SK-N-SH treated with all-trans-retinoic acid at 6 μM for 48 hours (cell line): Measurements from ENCODE around the gene ANO9.

ENCODE experiments used
- ARNTL ChIP-seq: fragments of 450-650 bp; formaldehyde crosslinking; IDR thresholded peaks from 2 replicates; pipeline ENCODE4 v1.5.0; 2020; ENCODE audit warnings: low read depth, mild to moderate bottlenecking, moderate library complexity, borderline replicate concordance
- CSDC2 ChIP-seq: fragments of 250-450 bp; sonication (Bioruptor Pico); IDR thresholded peaks from 2 replicates; pipeline ENCODE4 v1.5.0; 2020; ENCODE audit warnings: mild to moderate bottlenecking, moderate library complexity
- PPARA ChIP-seq: fragments of 250-450 bp; sonication (Bioruptor Pico); IDR thresholded peaks from 2 replicates; pipeline ENCODE4 v1.5.0; 2020; ENCODE audit warnings: mild to moderate bottlenecking, borderline replicate concordance
- RARB ChIP-seq: fragments of 250-450 bp; sonication (Bioruptor Pico); IDR thresholded peaks from 2 replicates; pipeline ENCODE4 v1.8.0; 2021; ENCODE audit warnings: mild to moderate bottlenecking, moderate library complexity
- SNAI2 ChIP-seq: fragments of 250-450 bp; sonication (Bioruptor Pico); IDR thresholded peaks from 2 replicates; pipeline ENCODE4 v1.5.0; 2020; ENCODE audit warnings: mild to moderate bottlenecking, moderate library complexity
- TOX ChIP-seq: fragments of 250-450 bp; sonication (Bioruptor Pico); IDR thresholded peaks from 2 replicates; pipeline ENCODE4 v1.8.0; 2021; ENCODE audit warnings: mild to moderate bottlenecking, moderate library complexity, borderline replicate concordance
- ZFP3 ChIP-seq: fragments of 250-450 bp; sonication (Bioruptor Pico); IDR thresholded peaks from 2 replicates; pipeline ENCODE4 v1.5.0; 2020; ENCODE audit warnings: mild to moderate bottlenecking, moderate library complexity
- ZNF565 ChIP-seq: fragments of 450-650 bp; formaldehyde crosslinking; conservative IDR thresholded peaks from 2 replicates; pipeline ENCODE4 v1.5.0; 2020; ENCODE audit warnings: low read depth, mild to moderate bottlenecking, moderate library complexity
- ZNF8 ChIP-seq: fragments of 450-650 bp; formaldehyde crosslinking; IDR thresholded peaks from 2 replicates; pipeline ENCODE4 v1.5.0; 2020; ENCODE audit warnings: mild to moderate bottlenecking, moderate library complexity
- TF ChIP-seq, protein P1 (sequence below): fragments of 250-450 bp; sonication (Bioruptor Pico); IDR thresholded peaks from 2 replicates; pipeline ENCODE4 v1.8.0; 2020; ENCODE audit warnings: mild to moderate bottlenecking, moderate library complexity, borderline replicate concordance
- TF ChIP-seq, protein P2 (sequence below): fragments of 250-450 bp; sonication (Bioruptor Pico); IDR thresholded peaks from 2 replicates; pipeline ENCODE4 v1.5.1; 2021; ENCODE audit warnings: mild to moderate bottlenecking, moderate library complexity
- TF ChIP-seq, protein P3 (sequence below): fragments of 250-450 bp; sonication (Bioruptor Pico); IDR thresholded peaks from 2 replicates; pipeline ENCODE4 v1.5.1; 2020; ENCODE audit warnings: low read depth, mild to moderate bottlenecking, moderate library complexity

GRCh38 chr11:450809-451451 lies 9.1 kb upstream of the ANO9 start:
- TF ChIP-seq ZNF8 (CRISPR knock-in tag) (no peak), ARNTL (CRISPR knock-in tag) (no peak), ZFP3 (CRISPR knock-in tag) (no peak), SNAI2 (CRISPR knock-in tag) (no peak), ZNF565 (CRISPR knock-in tag) (no peak), TOX (no peak), PPARA (no peak), CSDC2 (no peak), RARB (no peak)
- TF ChIP-seq, protein P1, sequence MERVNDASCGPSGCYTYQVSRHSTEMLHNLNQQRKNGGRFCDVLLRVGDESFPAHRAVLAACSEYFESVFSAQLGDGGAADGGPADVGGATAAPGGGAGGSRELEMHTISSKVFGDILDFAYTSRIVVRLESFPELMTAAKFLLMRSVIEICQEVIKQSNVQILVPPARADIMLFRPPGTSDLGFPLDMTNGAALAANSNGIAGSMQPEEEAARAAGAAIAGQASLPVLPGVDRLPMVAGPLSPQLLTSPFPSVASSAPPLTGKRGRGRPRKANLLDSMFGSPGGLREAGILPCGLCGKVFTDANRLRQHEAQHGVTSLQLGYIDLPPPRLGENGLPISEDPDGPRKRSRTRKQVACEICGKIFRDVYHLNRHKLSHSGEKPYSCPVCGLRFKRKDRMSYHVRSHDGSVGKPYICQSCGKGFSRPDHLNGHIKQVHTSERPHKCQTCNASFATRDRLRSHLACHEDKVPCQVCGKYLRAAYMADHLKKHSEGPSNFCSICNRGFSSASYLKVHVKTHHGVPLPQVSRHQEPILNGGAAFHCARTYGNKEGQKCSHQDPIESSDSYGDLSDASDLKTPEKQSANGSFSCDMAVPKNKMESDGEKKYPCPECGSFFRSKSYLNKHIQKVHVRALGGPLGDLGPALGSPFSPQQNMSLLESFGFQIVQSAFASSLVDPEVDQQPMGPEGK: no peak
- TF ChIP-seq, protein P2, sequence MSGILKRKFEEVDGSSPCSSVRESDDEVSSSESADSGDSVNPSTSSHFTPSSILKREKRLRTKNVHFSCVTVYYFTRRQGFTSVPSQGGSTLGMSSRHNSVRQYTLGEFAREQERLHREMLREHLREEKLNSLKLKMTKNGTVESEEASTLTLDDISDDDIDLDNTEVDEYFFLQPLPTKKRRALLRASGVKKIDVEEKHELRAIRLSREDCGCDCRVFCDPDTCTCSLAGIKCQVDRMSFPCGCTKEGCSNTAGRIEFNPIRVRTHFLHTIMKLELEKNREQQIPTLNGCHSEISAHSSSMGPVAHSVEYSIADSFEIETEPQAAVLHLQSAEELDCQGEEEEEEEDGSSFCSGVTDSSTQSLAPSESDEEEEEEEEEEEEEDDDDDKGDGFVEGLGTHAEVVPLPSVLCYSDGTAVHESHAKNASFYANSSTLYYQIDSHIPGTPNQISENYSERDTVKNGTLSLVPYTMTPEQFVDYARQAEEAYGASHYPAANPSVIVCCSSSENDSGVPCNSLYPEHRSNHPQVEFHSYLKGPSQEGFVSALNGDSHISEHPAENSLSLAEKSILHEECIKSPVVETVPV (CRISPR knock-in tag): no peak
- TF ChIP-seq, protein P3, sequence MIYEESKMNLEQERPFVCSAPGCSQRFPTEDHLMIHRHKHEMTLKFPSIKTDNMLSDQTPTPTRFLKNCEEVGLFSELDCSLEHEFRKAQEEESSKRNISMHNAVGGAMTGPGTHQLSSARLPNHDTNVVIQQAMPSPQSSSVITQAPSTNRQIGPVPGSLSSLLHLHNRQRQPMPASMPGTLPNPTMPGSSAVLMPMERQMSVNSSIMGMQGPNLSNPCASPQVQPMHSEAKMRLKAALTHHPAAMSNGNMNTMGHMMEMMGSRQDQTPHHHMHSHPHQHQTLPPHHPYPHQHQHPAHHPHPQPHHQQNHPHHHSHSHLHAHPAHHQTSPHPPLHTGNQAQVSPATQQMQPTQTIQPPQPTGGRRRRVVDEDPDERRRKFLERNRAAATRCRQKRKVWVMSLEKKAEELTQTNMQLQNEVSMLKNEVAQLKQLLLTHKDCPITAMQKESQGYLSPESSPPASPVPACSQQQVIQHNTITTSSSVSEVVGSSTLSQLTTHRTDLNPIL (CRISPR knock-in tag): no peak
